ENCODE results near the gene MS4A6A. TPM values are rescaled to one million over a fixed set of nuclear protein-coding genes. Genes with fewer than 3 reads are reported as not detected.

The MS4A6A gene
- polyA plus RNA-seq, 1 of the 3 experiments (the other 2 are of a cell fraction), result not detected

DNA sequence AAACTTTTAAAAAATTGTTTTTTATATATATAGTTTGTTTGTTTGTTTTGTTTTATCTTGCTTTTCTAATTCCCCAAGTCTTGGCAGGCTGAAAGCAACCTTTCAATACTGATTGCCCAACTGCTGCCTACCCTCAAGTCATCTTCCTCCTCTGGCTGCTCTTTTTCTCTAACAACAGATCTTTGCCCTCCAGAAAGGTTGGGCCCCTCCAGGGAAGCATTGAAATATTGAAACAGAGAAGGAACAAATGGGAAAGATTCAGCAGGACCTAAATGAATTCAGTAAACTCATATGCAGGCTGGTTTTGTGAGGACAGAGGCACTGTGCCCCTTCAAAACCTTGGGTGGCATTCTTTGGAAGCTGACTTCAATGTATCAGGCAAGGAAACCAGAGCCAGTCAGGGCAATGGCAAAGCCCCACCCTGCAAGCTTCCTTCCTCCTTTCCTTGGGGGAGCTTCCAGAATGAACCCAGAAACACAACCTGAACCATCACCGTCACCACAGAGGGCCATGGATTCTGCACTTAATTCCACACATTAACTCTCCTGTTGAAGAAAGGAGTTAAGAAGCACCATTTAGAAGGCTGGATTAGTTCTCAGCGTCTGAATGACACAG lies 815 bp upstream of the MS4A6A start:
- Histone ChIP-seq H2AFZ (ENCODE audit: low read depth) (no peak overlapping the region), H3K27ac (ENCODE audit: low read depth in 2 of 2, low read length in 1 of 2) (no peak overlapping the region), H4K20me1 (ENCODE audit: insufficient read depth) (no peaks in the 10 kb centered on the region), H3K79me2 (ENCODE audit: insufficient read depth) (no peaks in the 10 kb centered on the region), H3K4me1 (ENCODE audit: control insufficient read depth in 1 of 2, insufficient read depth in 2 of 2, low read depth in 1 of 2, low read length in 1 of 2) (no peaks in the 10 kb centered on the region), H3K4me2 (no peak overlapping the region), H3K27me3 (ENCODE audit: insufficient read depth) (no peaks in the 10 kb centered on the region; the same call in 1 of the 2 replicates), H3K9me3 (no peaks in the 10 kb centered on the region), H3K36me3 (replicated peaks in 1 of 2; ENCODE audit: control insufficient read depth in 1 of 2, insufficient read depth in 2 of 2, low read length in 1 of 2) (no peaks in the 10 kb centered on the region), H3F3A (replicated peaks; ENCODE audit: insufficient read depth) (no peaks in the 10 kb centered on the region), H3K9ac (no peak overlapping the region), H3K9me2 (no peaks in the 10 kb centered on the region), H3K4me3 (ENCODE audit: low read depth in 2 of 2, low read length in 1 of 2) (no peak overlapping the region)
- DNase-seq, result no peak
- TF ChIP-seq TCF12 (IDR thresholded peaks at IDR 0.05) (no peak), FOXJ3 (CRISPR knock-in tag; IDR thresholded peaks at IDR 0.05) (no peak), RFX5 (IDR thresholded peaks at IDR 0.05; ENCODE audit: low read length) (no peak), EP300 (IDR thresholded peaks at IDR 0.05; ENCODE audit: borderline replicate concordance in 1 of 2, low read depth in 1 of 2, low read length in 1 of 2) (no peak), ELF1 (IDR thresholded peaks at IDR 0.05) (no peak), SIN3A (IDR thresholded peaks at IDR 0.05; ENCODE audit: borderline replicate concordance, low read depth, low read length) (no peak), POLR2AphosphoS5 (IDR thresholded peaks at IDR 0.05; ENCODE audit: low read depth, low read length) (no peak), JUND (IDR thresholded peaks at IDR 0.05) (no peak)
- TF ChIP-seq, protein P1, sequence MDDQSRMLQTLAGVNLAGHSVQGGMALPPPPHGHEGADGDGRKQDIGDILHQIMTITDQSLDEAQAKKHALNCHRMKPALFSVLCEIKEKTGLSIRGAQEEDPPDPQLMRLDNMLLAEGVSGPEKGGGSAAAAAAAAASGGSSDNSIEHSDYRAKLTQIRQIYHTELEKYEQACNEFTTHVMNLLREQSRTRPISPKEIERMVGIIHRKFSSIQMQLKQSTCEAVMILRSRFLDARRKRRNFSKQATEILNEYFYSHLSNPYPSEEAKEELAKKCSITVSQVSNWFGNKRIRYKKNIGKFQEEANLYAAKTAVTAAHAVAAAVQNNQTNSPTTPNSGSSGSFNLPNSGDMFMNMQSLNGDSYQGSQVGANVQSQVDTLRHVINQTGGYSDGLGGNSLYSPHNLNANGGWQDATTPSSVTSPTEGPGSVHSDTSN (IDR thresholded peaks at IDR 0.05), result no peak
- TF ChIP-seq, protein P2, sequence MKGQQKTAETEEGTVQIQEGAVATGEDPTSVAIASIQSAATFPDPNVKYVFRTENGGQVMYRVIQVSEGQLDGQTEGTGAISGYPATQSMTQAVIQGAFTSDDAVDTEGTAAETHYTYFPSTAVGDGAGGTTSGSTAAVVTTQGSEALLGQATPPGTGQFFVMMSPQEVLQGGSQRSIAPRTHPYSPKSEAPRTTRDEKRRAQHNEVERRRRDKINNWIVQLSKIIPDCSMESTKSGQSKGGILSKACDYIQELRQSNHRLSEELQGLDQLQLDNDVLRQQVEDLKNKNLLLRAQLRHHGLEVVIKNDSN (IDR thresholded peaks at IDR 0.05; ENCODE audit: borderline replicate concordance, low read depth), result no peak
- ChIA-PET CTCF (no interaction called here), POLR2A (no interaction called here)
- WGBS (ENCODE audit: low lambda C conversion rate), result 8% methylated on average over 2 of the region's 2 CpGs

DNA sequence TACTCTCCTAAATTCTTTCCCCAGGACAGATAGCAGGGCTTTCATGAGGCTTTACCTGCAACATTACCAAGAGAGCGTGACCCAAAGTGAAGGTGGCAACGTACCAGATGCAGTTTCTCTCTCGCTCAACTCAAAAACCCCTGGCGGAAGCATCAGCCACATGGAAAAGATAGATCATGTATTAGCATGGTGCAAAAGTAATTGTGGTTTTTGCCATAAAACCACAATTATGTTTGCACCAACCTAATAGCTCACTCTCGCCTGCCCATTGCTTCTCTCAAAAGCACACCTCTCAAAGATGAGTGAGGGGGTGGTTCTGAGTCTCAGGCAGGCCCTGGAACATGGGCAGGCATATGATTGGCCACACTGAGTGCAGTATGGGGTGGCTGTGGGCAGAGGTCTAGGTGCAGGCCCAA lies 7.0 kb downstream of the MS4A6A start:
- Histone ChIP-seq H4K20me1 (ENCODE audit: insufficient read depth) (no peaks in the 10 kb centered on the region), H2AFZ (ENCODE audit: low read depth) (no peak overlapping the region), H3F3A (replicated peaks; ENCODE audit: insufficient read depth) (no peaks in the 10 kb centered on the region), H3K9me3 (no peaks in the 10 kb centered on the region), H3K27me3 (ENCODE audit: insufficient read depth) (no peaks in the 10 kb centered on the region), H3K4me3 (ENCODE audit: low read depth in 2 of 2, low read length in 1 of 2) (no peak overlapping the region), H3K79me2 (ENCODE audit: insufficient read depth) (no peaks in the 10 kb centered on the region), H3K4me2 (no peak overlapping the region), H3K9ac (no peak overlapping the region), H3K4me1 (ENCODE audit: control insufficient read depth in 1 of 2, insufficient read depth in 2 of 2, low read depth in 1 of 2, low read length in 1 of 2) (no peaks in the 10 kb centered on the region), H3K9me2 (no peaks in the 10 kb centered on the region), H3K27ac (ENCODE audit: low read depth in 2 of 2, low read length in 1 of 2) (no peak overlapping the region), H3K36me3 (replicated peaks in 1 of 2; ENCODE audit: control insufficient read depth in 1 of 2, insufficient read depth in 2 of 2, low read length in 1 of 2) (no peaks in the 10 kb centered on the region)
- ChIA-PET CTCF (no interaction called here), POLR2A (no interaction called here)
- 13% methylated on average over 5 of the region's 5 CpGs for WGBS (ENCODE audit: low lambda C conversion rate)
- TF ChIP-seq GATA2 (CRISPR knock-in tag; IDR thresholded peaks at IDR 0.05) (no peak), GABPA (IDR thresholded peaks at IDR 0.05; ENCODE audit: low read depth) (no peak), CHD2 (IDR thresholded peaks at IDR 0.05; ENCODE audit: low read length, partially characterized antibody) (no peak), RFX5 (IDR thresholded peaks at IDR 0.05; ENCODE audit: low read length) (no peak), FOXM1 (IDR thresholded peaks at IDR 0.05; ENCODE audit: low read depth) (no peak), RAD21 (IDR thresholded peaks at IDR 0.05; ENCODE audit: low read length) (no peak), JUND (IDR thresholded peaks at IDR 0.05) (no peak), NRF1 (IDR thresholded peaks at IDR 0.05; ENCODE audit: low read depth, low read length) (no peak), MXI1 (IDR thresholded peaks at IDR 0.05; ENCODE audit: low read depth, low read length) (no peak)
- TF ChIP-seq, protein P1 (IDR thresholded peaks at IDR 0.05), result no peak
- TF ChIP-seq, protein P3, sequence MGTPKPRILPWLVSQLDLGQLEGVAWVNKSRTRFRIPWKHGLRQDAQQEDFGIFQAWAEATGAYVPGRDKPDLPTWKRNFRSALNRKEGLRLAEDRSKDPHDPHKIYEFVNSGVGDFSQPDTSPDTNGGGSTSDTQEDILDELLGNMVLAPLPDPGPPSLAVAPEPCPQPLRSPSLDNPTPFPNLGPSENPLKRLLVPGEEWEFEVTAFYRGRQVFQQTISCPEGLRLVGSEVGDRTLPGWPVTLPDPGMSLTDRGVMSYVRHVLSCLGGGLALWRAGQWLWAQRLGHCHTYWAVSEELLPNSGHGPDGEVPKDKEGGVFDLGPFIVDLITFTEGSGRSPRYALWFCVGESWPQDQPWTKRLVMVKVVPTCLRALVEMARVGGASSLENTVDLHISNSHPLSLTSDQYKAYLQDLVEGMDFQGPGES (IDR thresholded peaks at IDR 0.05; ENCODE audit: low read depth, low read length), result no peak
- DNase-seq, result no peak
